GM12878 (cell line): ENCODE data around the gene MEX3D. TPM values are rescaled to one million over a fixed set of nuclear protein-coding genes. Genes with fewer than 3 reads are reported as not detected.

ENCODE experiments used
- ATAC-seq: fragments of 200-7000 bp; cut with Tn5 transposase; 3 replicates; pipeline ENCODE4 v1.9.1; 2020; ENCODE audit warnings: mild to moderate bottlenecking, moderate library complexity
- BruUV-seq: library from RNA; stranded (reverse); fragments of 400-500 nt; replicated peaks from 2 replicates; lab custom pipeline; 2021; lab: Mats Ljungman, UMichigan
- CTCF ChIA-PET: fragments of 300-600 bp; sonication (Branson Sonifier 250); formaldehyde crosslinking; extraction: SDS; loops from one replicate; lab custom pipeline; 2021; ENCODE audit warnings: inconsistent platforms; lab: Yijun Ruan, JAX
- POLR2A ChIA-PET: fragments of 350-600 bp; formaldehyde crosslinking; extraction: SDS; loops from one replicate; lab custom pipeline; 2021; ENCODE audit warnings: inconsistent platforms; lab: Charles Lee
- RAD21 ChIA-PET: fragments of 300-600 bp; sonication (Branson Sonifier 250); formaldehyde crosslinking; loops from one replicate; lab custom pipeline; 2023; ENCODE audit warnings: antibody characterized with exemption; ENCODE audit not compliant: unreplicated experiment; lab: Charles Lee
- SMC1A ChIA-PET: fragments of 300-600 bp; sonication (Branson Sonifier 250); formaldehyde crosslinking; loops from one replicate; lab custom pipeline; 2023; ENCODE audit not compliant: unreplicated experiment, uncharacterized antibody; lab: Charles Lee
- DNase-seq: peaks from one replicate; pipeline ENCODE4 v3.0.0-alpha.2; 2011; ENCODE audit warnings: low read depth, low spot score
- FAIRE-seq: peaks from 3 replicates; lab custom pipeline; 2011; peaks lifted over from hg19 to GRCh38; lab: Jason Lieb, UNC
- H2AFZ ChIP-seq: 2 replicates; pipeline ENCODE4 v1.6.0; 2011; ENCODE audit warnings: low read depth, low read length, control low read depth; ENCODE audit not compliant: control insufficient read depth
- H3K27ac ChIP-seq: 2 replicates; pipeline ENCODE4 v1.5.1; 2011; ENCODE audit warnings: control low read depth; ENCODE audit not compliant: control insufficient read depth, insufficient read depth
- H3K27me3 ChIP-seq, 2 experiments: replicated peaks in 1 of 2; 2 replicates each; pipeline versions ENCODE4 v1.6.0 to v1.6.1; 2011; ENCODE audit warnings: low read length in 1 of 2; ENCODE audit not compliant: control insufficient read depth in 2 of 2, insufficient read depth in 2 of 2
- H3K36me3 ChIP-seq, 2 experiments: 2 replicates each; pipeline ENCODE4 v1.5.1; 2011; ENCODE audit warnings: low read length in 1 of 2; ENCODE audit not compliant: control insufficient read depth in 2 of 2, insufficient read depth in 2 of 2
- H3K4me1 ChIP-seq: 2 replicates; pipeline ENCODE4 v1.6.1; 2011; ENCODE audit warnings: mild to moderate bottlenecking, low read length, moderate library complexity, mixed read lengths; ENCODE audit not compliant: control insufficient read depth, insufficient read depth
- H3K4me2 ChIP-seq: 2 replicates; pipeline ENCODE4 v1.6.0; 2011; ENCODE audit warnings: control low read depth; ENCODE audit not compliant: control insufficient read depth, insufficient read depth
- H3K4me3 ChIP-seq: fragments of 200-600 bp; sonication (generic); 2 replicates; pipeline ENCODE4 v1.5.1; 2016
- H3K79me2 ChIP-seq: 2 replicates; pipeline ENCODE4 v1.6.0; 2011; ENCODE audit warnings: low read length; ENCODE audit not compliant: control insufficient read depth, insufficient read depth
- H3K9ac ChIP-seq: 2 replicates; pipeline ENCODE4 v1.8.0; 2011; ENCODE audit warnings: low read length, control low read depth, mixed read lengths; ENCODE audit not compliant: control insufficient read depth, insufficient read depth
- H3K9me3 ChIP-seq: replicated peaks from 3 replicates; pipeline ENCODE4 v1.5.1; 2011; ENCODE audit warnings: mild to moderate bottlenecking, low read length; ENCODE audit not compliant: control insufficient read depth, insufficient read depth
- H4K20me1 ChIP-seq: 2 replicates; pipeline ENCODE4 v1.6.0; 2011; ENCODE audit not compliant: control insufficient read depth, insufficient read depth
- BRCA1 ChIP-seq: IDR thresholded peaks from 2 replicates; pipeline ENCODE4 v1.6.1; 2011; ENCODE audit warnings: low read depth, low read length, improper control_type of control experiment
- CBFB ChIP-seq: IDR thresholded peaks from 2 replicates; pipeline ENCODE4 v1.6.1; 2016; ENCODE audit warnings: antibody characterized with exemption, low read depth
- CREB1 ChIP-seq: IDR thresholded peaks from 2 replicates; pipeline ENCODE4 v1.6.1; 2012; ENCODE audit warnings: low read depth, mild to moderate bottlenecking, inconsistent platforms
- EP300 ChIP-seq, 2 experiments: fragments of 150-350 bp in 1 of 2; IDR thresholded peaks; 2 replicates each; pipeline ENCODE4 v1.6.1; 2011 to 2012; ENCODE audit warnings: low read depth in 2 of 2, low read length in 2 of 2, borderline replicate concordance in 1 of 2, improper control_type of control experiment in 1 of 2, inconsistent platforms in 1 of 2; ENCODE audit not compliant: control insufficient read depth in 1 of 2
- ESRRA ChIP-seq: IDR thresholded peaks from 2 replicates; pipeline ENCODE4 v1.6.1; 2012; ENCODE audit warnings: mild to moderate bottlenecking, low read length, improper control_type of control experiment
- ETV6 ChIP-seq, 2 experiments: fragments of 450-650 bp in 1 of 2; IDR thresholded peaks in 1 of 2; conservative IDR thresholded peaks in 1 of 2; 2 replicates each; pipeline ENCODE4 v1.6.1; 2014; ENCODE audit warnings: antibody characterized with exemption in 1 of 2, borderline replicate concordance in 1 of 2, low read depth in 1 of 2, mild to moderate bottlenecking in 1 of 2, moderate library complexity in 1 of 2
- HDAC2 ChIP-seq: fragments of 200-600 bp; sonication (generic); IDR thresholded peaks from 2 replicates; pipeline ENCODE4 v1.6.1; 2017
- MYB ChIP-seq: fragments of 150-350 bp; IDR thresholded peaks from 2 replicates; pipeline ENCODE4 v1.6.1; 2014; ENCODE audit warnings: mild to moderate bottlenecking, low read depth, low read length, borderline replicate concordance
- NFXL1 ChIP-seq: fragments of 450-650 bp; IDR thresholded peaks from 2 replicates; pipeline ENCODE4 v1.6.1; 2017; ENCODE audit warnings: antibody characterized with exemption, mild to moderate bottlenecking, borderline replicate concordance
- POLR2AphosphoS2 ChIP-seq: IDR thresholded peaks from 2 replicates; pipeline ENCODE4 v1.6.1; 2011; ENCODE audit warnings: low read depth, mild to moderate bottlenecking, low read length, improper control_type of control experiment, moderate library complexity
- SP1 ChIP-seq: IDR thresholded peaks from one replicate; pipeline ENCODE4 v1.6.1; 2011; ENCODE audit warnings: low read depth, low read length
- STAT1 ChIP-seq: fragments of 450-650 bp; conservative IDR thresholded peaks from 2 replicates; pipeline ENCODE4 v1.6.1; 2014; ENCODE audit warnings: antibody characterized with exemption, mild to moderate bottlenecking
- YY1 ChIP-seq: IDR thresholded peaks from 2 replicates; pipeline ENCODE4 v1.6.1; 2011; ENCODE audit warnings: low read depth, mild to moderate bottlenecking, low read length
- ZNF24 ChIP-seq: fragments of 450-650 bp; IDR thresholded peaks from 2 replicates; pipeline ENCODE4 v1.6.1; 2017; ENCODE audit warnings: antibody characterized with exemption, mild to moderate bottlenecking
- ZNF622 ChIP-seq: fragments of 450-650 bp; IDR thresholded peaks from 2 replicates; pipeline ENCODE4 v1.6.1; 2017; ENCODE audit warnings: mild to moderate bottlenecking, inconsistent platforms
- WGBS: methylation state at CpG from one replicate; pipeline ENCODE4 v1.1.6; 2016; ENCODE audit warnings: low lambda C conversion rate; ENCODE audit not compliant: insufficient replicate concordance, insufficient coverage; ENCODE audit errors: missing lambda C conversion rate; 5-methylcytosine and 5-hydroxymethylcytosine counted together
- in situ Hi-C: fragments of 300-500 bp; cut with MboI; formaldehyde crosslinking; loops from 9 replicates; pipeline ENCODE4 v1.14.3; 2018; ENCODE audit warnings: mixed read lengths
- intact Hi-C: fragments of 100-400 bp; cut with micrococcal nuclease; formaldehyde crosslinking; loops from one replicate; pipeline ENCODE4 v1.14.2; 2022; ENCODE audit not compliant: unreplicated experiment
- polyA plus RNA-seq, 11 experiments: library from polyadenylated mRNA; depleted of rRNA in 4 of 11; unstranded in 6 of 11; stranded (reverse) in 5 of 11; fragments of >200 nt; fragmentation: Nextera tagmentation in 4 of 11; fragmentation: Illumina TruSeq in 1 of 11; extraction: Ambion mirVana in 4 of 11; extraction: Trizol in 1 of 11; gene quantifications; 1 replicate in 1 of 11; 2 replicates in 10 of 11; pipeline versions ENCODE4 v1.2.1 to v1.2.3, GENCODE V29; 2011 to 2016; ENCODE audit warnings: inconsistent platforms in 2 of 11, missing spikeins in 2 of 11, low read depth in 1 of 11
- total RNA-seq, 4 experiments: library from RNA; depleted of rRNA in 3 of 4; stranded (reverse); fragments of >200 nt in 3 of 4; fragmentation: Illumina TruSeq in 1 of 4; extraction: Trizol in 1 of 4; gene quantifications; 2 replicates each; pipeline versions ENCODE4 v1.2.1 to v1.2.3, GENCODE V29; 2013 to 2021
- TF ChIP-seq, protein P1 (sequence below): fragments of 450-650 bp; IDR thresholded peaks from 2 replicates; pipeline ENCODE4 v1.6.1; 2017; ENCODE audit warnings: mild to moderate bottlenecking
- TF ChIP-seq, protein P2 (sequence below): fragments of 450-650 bp; formaldehyde crosslinking; IDR thresholded peaks from 2 replicates; pipeline ENCODE4 v1.5.0; 2022; ENCODE audit warnings: mild to moderate bottlenecking, missing genetic modification characterization
- TF ChIP-seq, protein P3 (sequence below): fragments of 450-650 bp; IDR thresholded peaks from 2 replicates; pipeline ENCODE4 v1.6.1; 2017; ENCODE audit warnings: low read depth, mild to moderate bottlenecking, moderate library complexity

MEX3D gene
- total and polyA plus RNA-seq, 10 of the 15 experiments (the other 5 are each of a cell fraction or from before 2014, with no cell fraction given), result 0.18 to 6.8 (median 0.81) TPM

DNA sequence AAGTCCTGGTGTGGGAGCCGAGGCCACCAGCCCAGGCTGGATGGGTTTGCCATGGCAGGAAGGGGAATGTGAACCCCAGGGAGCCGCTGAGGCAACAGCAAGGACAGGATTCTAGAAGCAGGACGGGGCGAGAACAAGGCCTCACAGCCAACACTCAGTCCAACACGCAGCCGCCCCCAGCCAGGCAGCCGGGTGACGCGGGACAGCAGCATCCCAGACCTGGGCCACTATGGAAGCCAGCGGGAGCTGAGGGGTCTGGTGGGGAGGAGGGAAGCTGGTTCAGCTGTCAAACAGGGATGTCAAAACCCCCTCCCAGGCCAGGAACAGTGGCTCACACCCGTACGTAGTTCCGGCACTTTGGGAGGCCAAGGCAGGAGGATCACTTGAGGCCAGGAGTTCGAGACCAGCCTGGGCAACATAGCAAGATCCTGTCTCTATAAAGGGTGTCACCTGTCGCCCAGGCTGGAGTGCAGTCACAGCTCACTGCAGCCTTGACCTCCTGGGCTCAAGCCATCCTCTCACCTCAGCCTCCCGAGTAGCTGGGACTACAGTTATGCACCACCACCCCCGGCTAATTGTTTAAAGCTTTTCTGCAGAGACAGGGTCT, 6.8 kb downstream of the MEX3D start:
- no TSS peak for BruUV-seq
- no peak for ATAC-seq
- intact Hi-C loops (no loop called here), in situ Hi-C loops (no loop called here)
- Histone ChIP-seq H3K9ac (no peak overlapping the region), H3K4me1 (no peaks in the 10 kb centered on the region), H3K4me3 (no peak overlapping the region), H3K27me3 (no peaks in the 10 kb centered on the region), H3K27ac (no peak overlapping the region), H4K20me1 (no peaks in the 10 kb centered on the region), H3K79me2 (no peaks in the 10 kb centered on the region), H3K4me2 (no peak overlapping the region), H2AFZ (no peak overlapping the region), H3K9me3 (no peaks in the 10 kb centered on the region), H3K36me3 (no peaks in the 10 kb centered on the region)
- CTCF ChIA-PET, result no interaction called here
- FAIRE-seq, result no peak
- TF ChIP-seq ZNF24, result no peak
- no peak for TF ChIP-seq NFXL1
- no peak for TF ChIP-seq ETV6 (conservative IDR thresholded peaks at IDR 0.05 in 1 of 2, IDR thresholded peaks at IDR 0.05 in 1 of 2; ENCODE audit: borderline replicate concordance in 1 of 2, low read depth in 1 of 2)
- TF ChIP-seq, protein P1, sequence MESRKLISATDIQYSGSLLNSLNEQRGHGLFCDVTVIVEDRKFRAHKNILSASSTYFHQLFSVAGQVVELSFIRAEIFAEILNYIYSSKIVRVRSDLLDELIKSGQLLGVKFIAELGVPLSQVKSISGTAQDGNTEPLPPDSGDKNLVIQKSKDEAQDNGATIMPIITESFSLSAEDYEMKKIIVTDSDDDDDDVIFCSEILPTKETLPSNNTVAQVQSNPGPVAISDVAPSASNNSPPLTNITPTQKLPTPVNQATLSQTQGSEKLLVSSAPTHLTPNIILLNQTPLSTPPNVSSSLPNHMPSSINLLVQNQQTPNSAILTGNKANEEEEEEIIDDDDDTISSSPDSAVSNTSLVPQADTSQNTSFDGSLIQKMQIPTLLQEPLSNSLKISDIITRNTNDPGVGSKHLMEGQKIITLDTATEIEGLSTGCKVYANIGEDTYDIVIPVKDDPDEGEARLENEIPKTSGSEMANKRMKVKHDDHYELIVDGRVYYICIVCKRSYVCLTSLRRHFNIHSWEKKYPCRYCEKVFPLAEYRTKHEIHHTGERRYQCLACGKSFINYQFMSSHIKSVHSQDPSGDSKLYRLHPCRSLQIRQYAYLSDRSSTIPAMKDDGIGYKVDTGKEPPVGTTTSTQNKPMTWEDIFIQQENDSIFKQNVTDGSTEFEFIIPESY, result no peak
- TF ChIP-seq STAT1, result no peak
- TF ChIP-seq CREB1, result no peak
- TF ChIP-seq, protein P2, sequence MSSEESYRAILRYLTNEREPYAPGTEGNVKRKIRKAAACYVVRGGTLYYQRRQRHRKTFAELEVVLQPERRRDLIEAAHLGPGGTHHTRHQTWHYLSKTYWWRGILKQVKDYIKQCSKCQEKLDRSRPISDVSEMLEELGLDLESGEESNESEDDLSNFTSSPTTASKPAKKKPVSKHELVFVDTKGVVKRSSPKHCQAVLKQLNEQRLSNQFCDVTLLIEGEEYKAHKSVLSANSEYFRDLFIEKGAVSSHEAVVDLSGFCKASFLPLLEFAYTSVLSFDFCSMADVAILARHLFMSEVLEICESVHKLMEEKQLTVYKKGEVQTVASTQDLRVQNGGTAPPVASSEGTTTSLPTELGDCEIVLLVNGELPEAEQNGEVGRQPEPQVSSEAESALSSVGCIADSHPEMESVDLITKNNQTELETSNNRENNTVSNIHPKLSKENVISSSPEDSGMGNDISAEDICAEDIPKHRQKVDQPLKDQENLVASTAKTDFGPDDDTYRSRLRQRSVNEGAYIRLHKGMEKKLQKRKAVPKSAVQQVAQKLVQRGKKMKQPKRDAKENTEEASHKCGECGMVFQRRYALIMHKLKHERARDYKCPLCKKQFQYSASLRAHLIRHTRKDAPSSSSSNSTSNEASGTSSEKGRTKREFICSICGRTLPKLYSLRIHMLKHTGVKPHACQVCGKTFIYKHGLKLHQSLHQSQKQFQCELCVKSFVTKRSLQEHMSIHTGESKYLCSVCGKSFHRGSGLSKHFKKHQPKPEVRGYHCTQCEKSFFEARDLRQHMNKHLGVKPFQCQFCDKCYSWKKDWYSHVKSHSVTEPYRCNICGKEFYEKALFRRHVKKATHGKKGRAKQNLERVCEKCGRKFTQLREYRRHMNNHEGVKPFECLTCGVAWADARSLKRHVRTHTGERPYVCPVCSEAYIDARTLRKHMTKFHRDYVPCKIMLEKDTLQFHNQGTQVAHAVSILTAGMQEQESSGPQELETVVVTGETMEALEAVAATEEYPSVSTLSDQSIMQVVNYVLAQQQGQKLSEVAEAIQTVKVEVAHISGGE (CRISPR knock-in tag), result no peak
- TF ChIP-seq SP1, result no peak
- TF ChIP-seq ESRRA, result no peak
- no peak for TF ChIP-seq YY1
- TF ChIP-seq ZNF622, result no peak
- no peak for TF ChIP-seq CBFB
- TF ChIP-seq BRCA1, result no peak
- no peak for TF ChIP-seq EP300 (IDR thresholded peaks at IDR 0.05; ENCODE audit: borderline replicate concordance in 1 of 2, control insufficient read depth in 1 of 2, low read depth in 2 of 2, low read length in 2 of 2)
- TF ChIP-seq POLR2AphosphoS2, result no peak
- no peak for TF ChIP-seq HDAC2
- no peak for TF ChIP-seq MYB
- TF ChIP-seq, protein P3, sequence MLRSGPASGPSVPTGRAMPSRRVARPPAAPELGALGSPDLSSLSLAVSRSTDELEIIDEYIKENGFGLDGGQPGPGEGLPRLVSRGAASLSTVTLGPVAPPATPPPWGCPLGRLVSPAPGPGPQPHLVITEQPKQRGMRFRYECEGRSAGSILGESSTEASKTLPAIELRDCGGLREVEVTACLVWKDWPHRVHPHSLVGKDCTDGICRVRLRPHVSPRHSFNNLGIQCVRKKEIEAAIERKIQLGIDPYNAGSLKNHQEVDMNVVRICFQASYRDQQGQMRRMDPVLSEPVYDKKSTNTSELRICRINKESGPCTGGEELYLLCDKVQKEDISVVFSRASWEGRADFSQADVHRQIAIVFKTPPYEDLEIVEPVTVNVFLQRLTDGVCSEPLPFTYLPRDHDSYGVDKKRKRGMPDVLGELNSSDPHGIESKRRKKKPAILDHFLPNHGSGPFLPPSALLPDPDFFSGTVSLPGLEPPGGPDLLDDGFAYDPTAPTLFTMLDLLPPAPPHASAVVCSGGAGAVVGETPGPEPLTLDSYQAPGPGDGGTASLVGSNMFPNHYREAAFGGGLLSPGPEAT, result no peak
- RAD21 ChIA-PET, result no interaction called here
- WGBS, result 73% methylated on average over 17 of the region's 17 CpGs
- DNase-seq, result no peak
- SMC1A ChIA-PET, result no interaction called here
- POLR2A ChIA-PET, result no interaction called here
